GM18870 (cell line): ENCODE data around the gene CYP19A1.
"Not testable (repeated sequence)": the region's sequence is repeated elsewhere in the genome, so short reads cannot be mapped to it uniquely, and the experiment has no call there.

Source experiments
- ATAC-seq: cut with Tn5 transposase; IDR thresholded peaks from one replicate; pipeline ENCODE4 v1.9.1; 2021; ENCODE audit warnings: moderate library complexity; ENCODE audit not compliant: unreplicated experiment

Gene CYP19A1

GRCh38 chr15:51188791-51189190, 149.6 kb downstream of the CYP19A1 start:
- ATAC-seq: not testable (repeated sequence)

DNA sequence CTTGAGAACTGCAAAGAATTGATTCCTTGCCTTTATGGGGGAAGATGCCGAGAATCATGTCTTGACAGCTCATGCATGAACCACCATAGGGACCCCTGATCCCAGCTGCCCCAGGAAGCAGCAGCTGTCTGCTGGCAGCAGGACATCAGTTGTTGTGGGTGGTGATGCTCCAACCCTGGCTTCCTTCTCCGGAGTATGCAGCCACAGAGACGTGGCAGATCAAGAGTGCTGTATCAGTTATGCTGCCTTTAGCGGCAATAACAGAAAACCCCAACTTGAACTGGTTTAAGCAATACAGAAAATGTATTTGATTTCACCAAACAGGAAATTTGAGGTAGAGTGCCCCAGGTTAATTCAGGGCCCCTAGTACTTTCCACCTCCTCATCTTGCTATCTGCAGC, 151.5 kb downstream of the CYP19A1 start:
- no peak for ATAC-seq

GRCh38 chr15:51186181-51186705, 152.2 kb downstream of the CYP19A1 start:
- ATAC-seq: no peak

DNA sequence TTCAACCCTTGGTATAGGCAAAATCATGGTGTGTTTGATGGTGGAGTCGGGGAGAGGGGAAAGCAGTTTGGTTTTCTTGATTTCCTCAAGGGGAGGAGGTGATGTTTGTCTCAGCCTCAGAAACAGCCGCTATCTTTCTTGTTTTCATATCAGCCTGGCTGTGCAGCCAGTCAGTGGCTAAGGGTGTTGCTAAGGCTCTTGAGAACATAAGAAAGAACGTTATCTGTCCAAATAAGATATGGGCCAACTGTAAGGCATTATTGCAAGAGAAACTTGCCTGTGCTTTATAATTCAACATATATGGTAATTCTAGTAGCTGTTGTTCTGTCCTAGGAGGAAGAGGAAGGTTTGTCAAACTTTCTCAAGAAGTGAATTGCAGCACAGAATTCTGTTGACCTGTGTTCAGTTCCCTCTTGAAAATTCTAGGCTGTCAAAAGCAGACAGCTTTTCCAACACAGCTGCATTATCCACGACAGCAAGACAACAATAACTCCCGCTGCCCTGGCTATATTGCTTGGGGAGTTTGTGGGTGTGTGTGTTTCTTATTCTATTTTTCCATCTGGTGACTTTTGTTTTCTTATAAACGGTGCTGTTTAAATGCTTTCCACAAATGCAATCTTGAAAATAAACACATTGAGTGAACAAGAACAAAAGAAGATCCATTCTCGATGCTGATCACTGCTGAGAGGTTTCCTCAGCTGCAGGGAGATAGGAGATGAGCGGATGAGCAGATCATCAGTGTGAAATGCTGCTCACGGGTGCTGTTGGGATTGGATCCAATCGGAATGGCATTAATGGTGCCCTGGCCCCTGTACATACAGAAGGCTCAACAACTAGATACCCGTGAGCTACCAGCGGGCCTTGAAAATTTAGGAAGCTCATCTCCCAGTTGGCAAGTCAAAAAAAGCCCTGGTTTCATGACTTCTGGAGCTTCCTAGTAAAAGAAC, 152.9 kb downstream of the CYP19A1 start:
- no peak for ATAC-seq

DNA sequence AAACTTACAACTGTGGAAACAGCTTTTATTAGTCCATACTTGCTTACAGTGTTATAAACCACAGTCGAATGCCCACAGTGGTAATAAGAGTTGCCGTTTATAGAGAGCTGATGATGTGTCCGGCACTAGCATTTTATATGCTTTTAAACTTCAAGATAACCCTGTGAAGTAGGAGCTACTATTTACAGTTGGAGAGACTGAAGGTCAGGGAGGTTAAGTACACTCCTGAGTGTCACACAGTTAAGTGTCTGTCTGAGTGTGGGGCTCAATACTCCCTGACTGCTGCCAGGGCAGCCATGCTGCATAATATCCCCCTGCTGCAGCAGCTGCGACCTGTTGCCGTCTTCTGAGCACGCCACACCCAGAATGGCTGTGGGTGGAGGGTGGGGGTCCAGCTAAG, 153.8 kb downstream of the CYP19A1 start:
- ATAC-seq: no peak

DNA sequence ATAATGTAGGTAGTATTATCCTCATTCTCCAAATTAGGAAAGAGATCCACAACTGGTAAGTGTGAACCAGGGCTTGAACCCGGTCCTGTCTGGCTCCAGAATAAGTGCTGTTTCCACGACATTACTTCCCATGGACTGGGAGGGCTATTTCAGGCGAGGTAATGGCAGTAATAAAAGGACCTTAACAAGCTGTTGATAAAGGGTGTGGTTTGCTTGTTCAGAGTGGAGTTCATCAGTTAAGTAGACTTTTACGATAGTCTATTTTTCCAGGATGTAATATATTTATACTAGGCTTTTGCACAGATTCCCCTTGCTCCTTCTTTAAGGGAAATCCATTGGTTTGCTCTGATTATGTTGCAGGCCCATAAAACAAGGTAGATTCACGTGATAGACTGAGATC, 155.3 kb downstream of the CYP19A1 start:
- ATAC-seq: no peak

GRCh38 chr15:51181905-51182304, 156.5 kb downstream of the CYP19A1 start:
- no peak for ATAC-seq

DNA sequence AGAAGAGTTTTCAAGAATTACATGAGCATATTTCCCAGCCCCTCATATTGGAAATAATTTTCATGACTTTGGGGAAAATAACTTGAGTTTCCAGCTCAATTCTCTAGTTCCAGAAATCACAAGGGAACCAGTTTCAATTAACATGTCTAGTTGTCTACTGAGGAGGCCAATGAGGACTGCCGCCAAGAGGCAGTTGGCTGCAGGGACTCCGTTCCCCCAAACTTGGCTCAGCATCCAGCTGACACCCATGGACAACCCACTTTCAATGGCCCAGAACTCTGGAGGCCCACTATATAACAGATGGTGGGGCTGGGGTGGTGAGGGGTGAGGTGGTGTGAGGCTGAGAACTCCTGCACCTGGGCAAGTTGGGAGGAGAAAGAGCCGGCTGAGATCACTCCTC, 157.2 kb downstream of the CYP19A1 start:
- ATAC-seq: no peak

GRCh38 chr15:51180534-51180933, 157.9 kb downstream of the CYP19A1 start:
- ATAC-seq: no peak

DNA sequence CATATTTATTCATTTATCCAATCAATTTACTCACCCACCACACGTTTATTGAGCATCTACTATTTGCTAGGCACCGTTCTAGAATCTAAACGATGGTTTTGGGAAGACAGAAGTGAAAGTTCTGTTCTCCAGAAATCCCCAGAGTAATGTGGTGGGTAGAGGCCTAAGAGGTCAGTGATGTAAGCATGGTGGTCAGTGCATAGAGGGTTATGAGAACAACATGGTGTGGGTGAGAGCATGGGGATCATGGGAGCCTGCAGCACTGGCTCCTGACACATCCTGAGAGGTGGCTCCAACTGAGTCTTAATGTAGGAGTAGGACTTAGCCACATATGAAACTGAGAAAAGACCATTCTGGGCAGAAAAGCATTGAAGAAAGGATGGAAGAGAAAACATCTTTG, 158.4 kb downstream of the CYP19A1 start:
- ATAC-seq: no peak

DNA sequence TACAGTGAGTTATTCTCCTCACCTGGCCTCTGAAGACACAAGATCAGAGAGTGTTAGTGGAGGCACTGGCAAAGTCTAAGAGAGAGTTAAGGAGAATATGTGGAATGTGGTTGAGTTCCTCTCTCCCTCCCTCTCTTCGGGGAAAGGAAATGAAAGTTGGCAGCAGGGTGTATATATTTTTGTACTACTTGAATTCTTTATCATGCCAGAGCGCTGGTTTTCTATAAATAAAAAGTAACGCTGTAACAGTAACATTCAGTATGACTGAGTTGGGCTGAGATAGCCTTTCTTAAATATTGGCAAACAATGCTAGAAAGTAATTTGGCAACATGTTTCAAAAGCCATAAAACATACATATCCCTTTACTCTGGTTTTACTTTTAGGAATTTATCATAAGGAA, 166.2 kb downstream of the CYP19A1 start:
- ATAC-seq: no peak

GRCh38 chr15:51171634-51171932, 166.8 kb downstream of the CYP19A1 start:
- no peak for ATAC-seq

DNA sequence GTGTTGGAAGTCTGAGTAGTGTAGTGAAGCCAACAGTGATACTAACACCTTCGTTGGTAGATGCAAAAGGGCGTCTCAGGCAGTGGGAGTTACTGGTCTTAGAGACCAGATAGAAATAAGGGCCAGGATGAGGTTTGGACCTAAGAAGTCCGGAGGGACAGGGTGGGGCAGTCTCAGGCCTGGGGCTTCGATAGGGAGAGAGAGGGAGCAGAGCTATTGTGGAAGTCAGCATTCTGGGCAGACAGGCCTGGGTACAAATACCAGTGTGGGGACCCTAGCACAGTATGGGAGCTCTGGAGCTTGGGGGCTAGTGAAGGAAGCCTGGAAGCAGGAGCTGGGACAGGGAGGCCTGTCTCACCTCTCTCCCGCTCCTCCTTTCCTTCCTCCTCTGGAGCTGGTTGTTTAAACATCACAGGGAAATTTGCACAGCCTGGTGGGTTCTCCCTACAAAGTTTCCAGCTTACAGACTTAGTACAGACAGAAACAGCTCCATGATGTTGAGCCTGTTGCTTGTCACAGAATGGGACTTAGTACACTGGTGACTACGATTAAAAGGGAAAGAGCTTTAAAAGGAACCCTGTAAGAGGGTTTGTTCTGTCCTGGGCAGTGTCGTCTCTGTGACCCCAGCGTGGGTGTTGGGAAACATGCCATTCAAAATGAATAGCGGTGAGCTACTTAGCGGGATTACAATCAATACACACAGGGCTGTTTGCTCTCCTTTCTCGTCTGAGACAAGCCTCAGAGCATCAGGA, 167.3 kb downstream of the CYP19A1 start:
- no peak for ATAC-seq

DNA sequence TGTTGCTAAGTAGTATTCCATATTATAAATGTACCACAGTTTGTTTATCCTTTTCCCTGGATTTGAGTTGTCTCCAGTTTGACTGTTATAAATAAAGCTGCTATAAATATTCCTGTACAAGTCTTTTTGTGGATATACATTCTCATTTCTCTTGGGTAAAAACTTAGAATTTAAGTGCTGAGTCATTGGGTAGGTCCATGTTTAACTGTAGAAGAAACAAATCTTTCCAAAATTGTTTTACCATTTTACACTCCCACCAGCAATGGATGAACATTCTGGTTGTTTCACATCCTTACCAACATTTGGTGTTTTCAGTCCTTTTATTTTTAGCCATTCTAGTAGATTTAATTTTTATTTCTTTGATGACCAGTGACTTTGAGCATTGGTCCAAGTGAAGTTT, 169.7 kb downstream of the CYP19A1 start:
- ATAC-seq: no peak

DNA sequence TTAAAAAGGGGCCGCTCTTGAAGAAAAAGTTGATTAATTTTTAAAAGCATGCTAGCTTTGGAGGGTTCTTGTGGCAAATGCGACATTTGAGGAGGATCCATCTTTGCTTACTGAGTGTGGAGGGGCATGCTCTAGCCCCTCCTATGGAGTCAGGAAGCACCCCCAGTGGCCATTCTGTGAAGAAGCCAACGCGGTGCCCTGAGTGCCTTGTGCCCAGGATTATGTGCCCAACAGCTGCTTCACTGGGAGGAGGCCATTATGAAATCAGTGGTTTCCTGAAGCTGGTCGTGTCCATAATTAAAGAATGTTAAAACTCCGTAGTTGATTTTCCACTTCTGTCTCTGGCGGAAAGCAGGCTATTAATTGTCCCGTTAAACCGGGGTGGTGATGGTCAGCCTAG, 174.6 kb downstream of the CYP19A1 start:
- ATAC-seq: no peak

DNA sequence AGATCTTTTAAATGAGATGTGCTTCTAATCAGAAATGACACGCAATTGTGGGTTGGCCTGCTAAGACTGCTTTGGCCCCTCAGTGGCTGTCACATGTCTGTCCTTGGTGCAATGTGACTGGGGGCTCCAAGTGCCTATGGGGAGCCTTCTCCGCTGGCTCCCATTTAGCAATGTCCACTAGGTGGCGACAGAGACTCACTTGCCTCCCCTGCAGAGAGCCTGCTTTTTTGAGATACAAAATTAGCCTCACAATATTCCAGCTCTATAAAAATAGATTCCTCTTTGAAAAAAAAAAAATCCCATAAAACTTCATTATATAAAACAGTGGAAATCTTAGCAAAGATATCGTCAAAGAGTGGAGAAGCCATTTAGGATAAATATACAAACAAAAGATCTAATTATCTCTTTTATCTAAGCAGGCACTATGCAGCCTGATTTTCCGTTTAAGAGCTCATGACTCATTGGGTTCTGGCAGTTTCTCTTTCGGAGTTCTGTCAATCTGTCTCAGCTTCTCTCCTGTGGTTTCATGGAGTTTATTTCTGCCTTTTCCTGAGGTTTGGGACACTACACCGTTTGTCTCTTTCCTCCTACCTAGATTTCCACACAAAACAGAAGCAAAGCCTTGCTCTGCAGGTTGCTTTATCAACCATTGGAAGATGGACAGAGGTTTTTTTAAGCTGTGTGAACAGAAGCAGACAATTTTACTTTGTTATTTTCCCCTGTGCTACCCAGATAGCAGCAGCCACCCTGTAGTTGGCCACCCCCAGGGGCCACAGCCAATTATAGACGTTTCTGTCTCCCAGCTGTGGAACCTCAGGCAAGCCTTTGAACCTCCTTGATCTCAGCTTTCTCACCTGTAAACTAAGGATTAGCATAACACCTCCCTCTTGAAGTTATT, 175.3 kb downstream of the CYP19A1 start:
- no peak for ATAC-seq

GRCh38 chr15:51161491-51162220, 176.7 kb downstream of the CYP19A1 start:
- no peak for ATAC-seq

- no peak for ATAC-seq
Observed at GRCh38 chr15:51160484-51160883, 177.9 kb downstream of the CYP19A1 start.
